OCI-LY7 (cell line): Measurements from ENCODE around the gene DUSP16. TPM values are rescaled to one million over a fixed set of nuclear protein-coding genes. Genes with fewer than 3 reads are reported as not detected.

ENCODE experiments used
- BruUV-seq: library from RNA; stranded (reverse); fragments of 400-500 nt; replicated peaks from 2 replicates; lab custom pipeline; 2021; lab: Mats Ljungman, UMichigan
- CTCF ChIA-PET: fragments of 300-600 bp; sonication (Branson Sonifier 250); formaldehyde crosslinking; loops from one replicate; lab custom pipeline; 2022; ENCODE audit warnings: antibody characterized with exemption; ENCODE audit not compliant: unreplicated experiment; lab: Charles Lee
- POLR2A ChIA-PET: fragments of 300-600 bp; sonication (Branson Sonifier 250); formaldehyde crosslinking; loops from one replicate; lab custom pipeline; 2022; ENCODE audit warnings: antibody characterized with exemption; lab: Charles Lee
- DNase-seq: peaks from one replicate; pipeline ENCODE4 v3.0.0-alpha.2; 2015; ENCODE audit warnings: low spot score
- H2AFZ ChIP-seq: fragments of 200-600 bp; sonication (generic), shearing (Covaris generic); 2 replicates; pipeline ENCODE4 v1.6.1; 2014; ENCODE audit warnings: mild to moderate bottlenecking, antibody characterized with exemption, low read length, moderate library complexity
- H3K27ac ChIP-seq: fragments of 200-600 bp; sonication (generic); 2 replicates; pipeline ENCODE4 v1.5.1; 2014; ENCODE audit warnings: mixed run types, low read depth, mild to moderate bottlenecking, moderate library complexity, low read length, inconsistent platforms; ENCODE audit not compliant: poor library complexity, severe bottlenecking
- H3K36me3 ChIP-seq: fragments of 200-600 bp; sonication (generic); 2 replicates; pipeline ENCODE4 v1.6.1; 2014; ENCODE audit warnings: mild to moderate bottlenecking, antibody characterized with exemption, low read length, moderate library complexity, mixed read lengths; ENCODE audit not compliant: insufficient read depth
- H3K4me1 ChIP-seq: fragments of 200-600 bp; sonication (generic); 2 replicates; pipeline ENCODE4 v1.5.1; 2014; ENCODE audit warnings: mild to moderate bottlenecking, low read length; ENCODE audit not compliant: insufficient read depth, poor library complexity, severe bottlenecking
- H3K4me2 ChIP-seq: fragments of 200-600 bp; sonication (generic); 2 replicates; pipeline ENCODE4 v1.6.1; 2014; ENCODE audit warnings: mild to moderate bottlenecking, low read length
- H3K4me3 ChIP-seq: fragments of 200-600 bp; sonication (generic); 2 replicates; pipeline ENCODE4 v1.5.1; 2014; ENCODE audit warnings: mild to moderate bottlenecking, low read depth, low read length; ENCODE audit not compliant: poor library complexity, severe bottlenecking
- H3K79me2 ChIP-seq: fragments of 200-600 bp; sonication (generic); 2 replicates; pipeline ENCODE4 v1.6.1; 2016; ENCODE audit warnings: low read depth, mild to moderate bottlenecking, low read length, moderate library complexity, mixed read lengths; ENCODE audit not compliant: insufficient read depth
- H3K9me2 ChIP-seq: fragments of 200-600 bp; sonication (generic); 2 replicates; pipeline ENCODE4 v1.6.1; 2016; ENCODE audit warnings: mild to moderate bottlenecking, low read length, mixed read lengths; ENCODE audit not compliant: insufficient read depth
- H3K9me3 ChIP-seq: fragments of 200-600 bp; sonication (generic); 2 replicates; pipeline ENCODE4 v1.6.1; 2014; ENCODE audit warnings: mild to moderate bottlenecking, mixed run types, low read length, mixed read lengths
- H4K20me1 ChIP-seq: fragments of 200-600 bp; sonication (generic); 2 replicates; pipeline ENCODE4 v1.6.1; 2014; ENCODE audit warnings: mild to moderate bottlenecking, antibody characterized with exemption, low read length, moderate library complexity, mixed read lengths; ENCODE audit not compliant: insufficient read depth
- CTCF ChIP-seq: fragments of 200-600 bp; sonication (generic); conservative IDR thresholded peaks from 2 replicates; pipeline ENCODE4 v1.5.1; 2014; ENCODE audit warnings: mild to moderate bottlenecking, antibody characterized with exemption, low read length, moderate library complexity, mixed read lengths
- EZH2phosphoT487 ChIP-seq: fragments of 200-600 bp; sonication (generic); IDR thresholded peaks from 2 replicates; pipeline ENCODE4 v1.6.1; 2018; ENCODE audit warnings: low read depth, borderline replicate concordance, mild to moderate bottlenecking, mixed run types, antibody characterized with exemption, low read length, moderate library complexity, mixed read lengths
- intact Hi-C: fragments of 100-400 bp; cut with micrococcal nuclease; formaldehyde crosslinking; loops from one replicate; pipeline ENCODE4 v1.10.0; 2022; ENCODE audit not compliant: unreplicated experiment
- total RNA-seq, 2 experiments: library from RNA; depleted of rRNA in 1 of 2; stranded (reverse); fragments of >200 nt in 1 of 2; shearing (Covaris generic) in 1 of 2; gene quantifications; 2 replicates each; pipeline ENCODE4 v1.2.3, GENCODE V29; 2014 to 2022

The DUSP16 gene
- total RNA-seq, 2 experiments from 2014 or later, result 2.8 to 11.8 TPM

DNA sequence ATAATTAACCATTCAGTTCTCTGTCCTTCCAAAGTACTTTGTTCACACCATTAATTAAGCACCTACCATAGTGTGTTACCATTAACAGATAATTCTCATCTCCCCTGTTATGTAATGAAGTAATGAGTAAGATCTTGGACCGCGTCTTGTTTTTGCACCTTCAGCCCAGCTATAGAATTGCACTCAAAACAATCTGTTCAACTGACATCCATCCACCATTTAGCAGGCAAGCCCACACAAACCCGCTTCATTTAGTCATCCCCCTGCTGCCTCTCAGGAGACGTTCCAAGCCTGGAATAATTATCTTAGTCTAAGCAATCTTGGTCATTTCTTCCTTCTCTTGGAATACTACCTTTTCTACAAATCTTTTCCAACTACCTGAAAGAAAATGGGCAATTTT lies 74.4 kb downstream of the DUSP16 start:
- BruUV-seq, result no TSS peak
- Histone ChIP-seq H4K20me1 (no peaks in the 10 kb centered on the region), H3K9me3 (no peaks in the 10 kb centered on the region), H3K4me3 (no peak overlapping the region), H3K9me2 (no peaks in the 10 kb centered on the region), H2AFZ (no peak overlapping the region), H3K4me1 (no peaks in the 10 kb centered on the region), H3K27ac (no peak overlapping the region), H3K36me3 (no peaks in the 10 kb centered on the region), H3K79me2 (no peaks in the 10 kb centered on the region), H3K4me2 (no peak overlapping the region)
- ChIA-PET POLR2A (interaction anchor here (1.1 kb wide), 1 partner anchor 45 kb away, joined by 5 read pairs; no protein-coding TSS in a partner anchor), CTCF (no interaction called here)
- intact Hi-C loops, result loop anchor here (10.0 kb wide), 1 partner anchor 167 kb away; no protein-coding TSS in a partner anchor
- TF ChIP-seq EZH2phosphoT487 (no peak), CTCF (no peak)
- DNase-seq, result no peak

DNA sequence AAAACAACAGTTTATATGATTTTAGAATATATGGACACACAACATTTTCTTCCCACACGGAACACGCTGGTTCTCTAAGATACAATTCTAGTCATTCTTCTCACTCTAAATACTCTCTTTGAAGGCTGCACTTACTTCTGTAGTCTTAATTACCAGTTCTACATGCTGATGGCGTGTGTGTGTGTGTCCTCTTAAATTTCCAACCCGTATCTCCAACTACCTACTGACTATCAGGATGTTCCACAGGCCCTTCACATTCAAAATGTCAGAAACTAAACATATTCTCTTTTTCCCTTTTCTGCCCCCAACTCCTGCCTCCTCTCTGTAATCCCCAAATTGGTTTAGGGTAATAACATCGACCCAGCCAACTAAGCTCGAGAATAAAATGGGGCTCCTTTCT lies 75.2 kb downstream of the DUSP16 start:
- H4K20me1 ChIP-seq, result no peaks in the 10 kb centered on the region
- DNase-seq, result no peak
- H3K4me2 ChIP-seq, result no peak overlapping the region
- TF ChIP-seq EZH2phosphoT487 (no peak), CTCF (no peak)
- no peaks in the 10 kb centered on the region for H3K9me2 ChIP-seq
- no peaks in the 10 kb centered on the region for H3K4me1 ChIP-seq
- intact Hi-C loops, result loop anchor here (10.0 kb wide), 1 partner anchor 167 kb away; no protein-coding TSS in a partner anchor
- CTCF ChIA-PET, result no interaction called here
- no peaks in the 10 kb centered on the region for H3K36me3 ChIP-seq
- H2AFZ ChIP-seq, result no peak overlapping the region
- H3K9me3 ChIP-seq, result no peaks in the 10 kb centered on the region
- H3K27ac ChIP-seq, result no peak overlapping the region
- H3K4me3 ChIP-seq, result no peak overlapping the region
- POLR2A ChIA-PET, result interaction anchor here (0.7 to 1.3 kb wide), 3 partner anchors 10 to 190 kb away, joined by 3 to 5 read pairs (median 4); no protein-coding TSS in a partner anchor
- H3K79me2 ChIP-seq, result no peaks in the 10 kb centered on the region
- BruUV-seq, result no TSS peak

- Histone ChIP-seq H3K4me2 (no peak overlapping the region), H3K9me2 (no peaks in the 10 kb centered on the region), H3K9me3 (no peaks in the 10 kb centered on the region), H2AFZ (no peak overlapping the region), H3K4me1 (no peaks in the 10 kb centered on the region), H3K27ac (no peak overlapping the region), H4K20me1 (no peaks in the 10 kb centered on the region), H3K4me3 (no peak overlapping the region), H3K36me3 (no peaks in the 10 kb centered on the region), H3K79me2 (no peaks in the 10 kb centered on the region)
- TF ChIP-seq EZH2phosphoT487 (no peak), CTCF (no peak)
- ChIA-PET POLR2A (interaction anchor here (0.7 to 1.3 kb wide), 2 partner anchors 9 to 191 kb away, joined by 3 to 4 read pairs; no protein-coding TSS in a partner anchor), CTCF (no interaction called here)
- DNase-seq, result no peak
- no TSS peak for BruUV-seq
- intact Hi-C loops, result loop anchor here (10.0 kb wide), 1 partner anchor 168 kb away; no protein-coding TSS in a partner anchor
Measured at GRCh38 chr12:12486661-12487240, 75.9 kb downstream of the DUSP16 start.
